HepG2 (cell line): ENCODE measurements around the gene S100A16. TPM values are rescaled to one million over a fixed set of nuclear protein-coding genes. Genes with fewer than 3 reads are reported as not detected.

Source experiments
- ATAC-seq: fragments of 200-7000 bp; cut with Tn5 transposase; 3 replicates; pipeline ENCODE4 v1.9.1; 2020; ENCODE audit warnings: mild to moderate bottlenecking, moderate library complexity
- BruUV-seq: library from RNA; stranded (reverse); fragments of 400-500 nt; replicated peaks from 2 replicates; lab custom pipeline; 2021; lab: Mats Ljungman, UMichigan
- CTCF ChIA-PET: fragments of 300-600 bp; formaldehyde crosslinking; extraction: SDS; loops from one replicate; lab custom pipeline; 2021; ENCODE audit warnings: low total read pairs, inconsistent platforms, low intra/inter-chr PET ratio; lab: Yijun Ruan, JAX
- POLR2A ChIA-PET: fragments of 350-600 bp; sonication (Branson Sonifier 250); formaldehyde crosslinking; loops from one replicate; lab custom pipeline; 2020; ENCODE audit warnings: antibody characterized with exemption, inconsistent platforms; lab: Yijun Ruan, JAX
- DNase-seq: peaks from one replicate; pipeline ENCODE4 v3.0.0-alpha.2; 2015; ENCODE audit warnings: low spot score
- FAIRE-seq: peaks from 3 replicates; lab custom pipeline; 2011; peaks lifted over from hg19 to GRCh38; lab: Jason Lieb, UNC
- H2AFZ ChIP-seq: one replicate; pipeline ENCODE4 v1.6.1; 2011; ENCODE audit warnings: low read length, inconsistent platforms
- H3K27ac ChIP-seq: fragments of 300-600 bp; 3 replicates; pipeline ENCODE4 v1.8.0; 2011; ENCODE audit warnings: mixed run types, mild to moderate bottlenecking, mixed read lengths, low read length, inconsistent platforms; ENCODE audit not compliant: insufficient read depth; ENCODE audit errors: extremely low read length
- H3K27me3 ChIP-seq, 2 experiments: fragments of 200-600 bp in 1 of 2; 2 replicates in 1 of 2; 3 replicates in 1 of 2; pipeline versions ENCODE4 v1.6.0 to v1.8.0; 2011; ENCODE audit warnings: low read length in 2 of 2, mild to moderate bottlenecking in 2 of 2, moderate library complexity in 2 of 2, inconsistent platforms in 1 of 2; ENCODE audit not compliant: insufficient read depth in 2 of 2, control insufficient read depth in 1 of 2
- H3K36me3 ChIP-seq, 2 experiments: fragments of 200-600 bp in 1 of 2; replicated peaks in 1 of 2; 2 replicates in 1 of 2; 3 replicates in 1 of 2; pipeline versions ENCODE4 v1.5.1 to v1.8.0; 2011; ENCODE audit warnings: low read length in 2 of 2, inconsistent platforms in 1 of 2; ENCODE audit not compliant: insufficient read depth in 2 of 2, control insufficient read depth in 1 of 2
- H3K4me1 ChIP-seq: 2 replicates; pipeline ENCODE4 v1.5.1; 2012; ENCODE audit warnings: low read length, inconsistent platforms; ENCODE audit not compliant: insufficient read depth
- H3K4me2 ChIP-seq: 2 replicates; pipeline ENCODE4 v1.6.0; 2011; ENCODE audit warnings: low read depth, low read length, inconsistent platforms
- H3K4me3 ChIP-seq, 3 experiments: fragments of 200-600 bp in 1 of 3; sonication (generic), shearing (Covaris generic) in 1 of 3; replicated peaks in 1 of 3; 2 replicates each; pipeline ENCODE4 v1.5.1; 2011 to 2016; ENCODE audit warnings: low read length in 3 of 3, inconsistent platforms in 2 of 3, low read depth in 2 of 3, mild to moderate bottlenecking in 2 of 3, control low read depth in 1 of 3, mixed read lengths in 1 of 3; ENCODE audit not compliant: insufficient read depth in 1 of 3
- H3K79me2 ChIP-seq: one replicate; pipeline ENCODE4 v1.6.1; 2011; ENCODE audit warnings: low read length, inconsistent platforms; ENCODE audit not compliant: insufficient read depth
- H3K9ac ChIP-seq: 2 replicates; pipeline ENCODE4 v1.6.0; 2011; ENCODE audit warnings: mild to moderate bottlenecking, low read depth, low read length, inconsistent platforms; ENCODE audit not compliant: insufficient read depth
- H3K9me3 ChIP-seq: 2 replicates; pipeline ENCODE4 v1.5.1; 2012; ENCODE audit warnings: mild to moderate bottlenecking, low read length
- H4K20me1 ChIP-seq: 2 replicates; pipeline ENCODE4 v1.6.0; 2011; ENCODE audit warnings: inconsistent platforms, mild to moderate bottlenecking, low read length, moderate library complexity; ENCODE audit not compliant: insufficient read depth
- ARNT ChIP-seq: fragments of 450-650 bp; IDR thresholded peaks from 2 replicates; pipeline ENCODE4 v1.6.1; 2017
- FOXK1 ChIP-seq: sonication (generic); formaldehyde crosslinking; IDR thresholded peaks from 2 replicates; pipeline ENCODE4 v1.4.0; 2020; ENCODE audit warnings: low read depth, missing genetic modification reagents, borderline replicate concordance
- MED8 ChIP-seq: sonication (generic); formaldehyde crosslinking; IDR thresholded peaks from 2 replicates; pipeline ENCODE4 v1.8.1; 2023; ENCODE audit warnings: mild to moderate bottlenecking, missing genetic modification reagents; ENCODE audit not compliant: insufficient replicate concordance
- NR2F2 ChIP-seq: IDR thresholded peaks from 2 replicates; pipeline ENCODE4 v1.6.1; 2012; ENCODE audit warnings: low read depth, inconsistent platforms, borderline replicate concordance
- ZNF282 ChIP-seq: fragments of 450-650 bp; IDR thresholded peaks from 2 replicates; pipeline ENCODE4 v1.6.1; 2018; ENCODE audit not compliant: partially characterized antibody
- ZNF496 ChIP-seq: sonication (generic); formaldehyde crosslinking; IDR thresholded peaks from 2 replicates; pipeline ENCODE4 v1.8.1; 2023; ENCODE audit warnings: mild to moderate bottlenecking, moderate library complexity, missing genetic modification reagents; ENCODE audit not compliant: insufficient replicate concordance
- ZNF562 ChIP-seq: sonication (generic); formaldehyde crosslinking; IDR thresholded peaks from 2 replicates; pipeline ENCODE4 v1.8.0; 2022; ENCODE audit warnings: missing genetic modification reagents, borderline replicate concordance
- ZNF788 ChIP-seq: sonication (generic); formaldehyde crosslinking; IDR thresholded peaks from 2 replicates; pipeline ENCODE4 v1.5.0; 2020; ENCODE audit warnings: mild to moderate bottlenecking, missing genetic modification reagents, borderline replicate concordance
- WGBS: methylation state at CpG from one replicate; pipeline ENCODE4 v1.1.6; 2017; ENCODE audit warnings: low lambda C conversion rate; 5-methylcytosine and 5-hydroxymethylcytosine counted together
- in situ Hi-C: cut with HindIII; loops from 2 replicates; pipeline ENCODE4 v1.10.0; 2017; ENCODE audit warnings: low pct_unique_long_range_greater_than_20kb; ENCODE audit not compliant: extremely low pct_ligation_motif_present
- intact Hi-C: fragments of 100-400 bp; cut with micrococcal nuclease; formaldehyde crosslinking; loops from one replicate; pipeline ENCODE4 v1.10.0; 2022; ENCODE audit not compliant: unreplicated experiment
- polyA plus RNA-seq, 8 experiments: library from polyadenylated mRNA; depleted of rRNA in 3 of 8; stranded (reverse) in 7 of 8; unstranded in 1 of 8; fragments of >200 nt; fragmentation: Illumina TruSeq in 4 of 8; extraction: Trizol in 4 of 8; gene quantifications; 2 replicates each; pipeline versions ENCODE4 v1.2.1 to v1.2.3, GENCODE V29; 2011 to 2016; ENCODE audit warnings: low read depth in 4 of 8, missing spikeins in 1 of 8, mixed read lengths in 1 of 8; ENCODE audit not compliant: insufficient read depth in 1 of 8
- total RNA-seq, 5 experiments: library from RNA; depleted of rRNA; stranded (reverse); fragments of >200 nt; fragmentation: Illumina TruSeq; extraction: Trizol; gene quantifications; 2 replicates each; pipeline ENCODE4 v1.2.3, GENCODE V29; 2016; ENCODE audit warnings: low read depth in 1 of 5
- TF ChIP-seq, protein P1 (sequence below): sonication (generic); formaldehyde crosslinking; IDR thresholded peaks from 2 replicates; pipeline ENCODE4 v1.8.0; 2022; ENCODE audit warnings: mild to moderate bottlenecking, missing genetic modification reagents

Gene S100A16
- total and polyA plus RNA-seq, 2 of the 13 experiments (the other 11 are each of a cell fraction or from before 2014, with no cell fraction given), result 46.0 to 195 TPM

DNA sequence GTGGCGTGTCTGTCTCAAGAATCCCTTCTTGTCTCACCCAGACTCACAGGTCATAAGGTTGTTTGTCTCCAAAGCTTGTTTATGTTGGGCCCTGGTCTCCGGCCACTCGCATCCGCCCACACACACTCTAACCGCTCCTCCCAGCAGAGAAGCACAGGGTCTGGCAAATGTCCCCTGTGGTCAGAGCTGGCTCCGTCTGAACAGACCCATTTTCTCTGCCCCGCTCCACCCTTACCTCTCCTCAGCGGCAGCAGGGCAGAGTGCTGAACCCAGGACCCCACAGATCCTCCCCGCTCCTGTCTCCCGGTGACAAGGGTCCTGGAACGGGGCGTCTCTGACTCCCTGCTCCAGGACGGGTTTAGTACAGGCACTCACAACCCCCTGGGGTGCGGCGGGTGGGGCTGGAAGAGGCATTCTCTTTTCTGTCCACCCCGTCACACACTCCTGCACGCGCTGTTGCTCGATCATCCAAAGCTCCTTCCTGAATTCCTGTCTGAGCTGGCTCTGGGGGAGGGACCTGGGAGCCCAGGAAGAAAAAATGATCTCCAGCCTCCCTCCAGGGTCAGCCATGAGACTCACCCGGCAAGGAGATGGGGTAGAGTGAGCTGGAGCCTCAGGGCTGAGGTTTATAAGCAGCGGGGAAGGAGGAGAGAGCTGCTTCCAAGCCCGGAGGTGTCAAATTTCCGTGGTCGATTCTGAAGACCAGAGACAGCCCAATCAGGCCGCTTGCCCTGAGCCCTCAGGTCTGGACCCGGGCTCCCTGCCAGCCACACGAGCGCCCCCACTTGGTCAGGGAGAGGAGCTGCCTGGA is 14.2 kb upstream of the S100A16 start, which contains the start of gene S100A13 (continued):
- TF ChIP-seq ZNF496 (CRISPR knock-in tag) (no peak), ZNF562 (CRISPR knock-in tag) (no peak), ZNF282 (no peak), ARNT (no peak), NR2F2 (no peak), FOXK1 (CRISPR knock-in tag) (no peak)
- TF ChIP-seq, protein P1, sequence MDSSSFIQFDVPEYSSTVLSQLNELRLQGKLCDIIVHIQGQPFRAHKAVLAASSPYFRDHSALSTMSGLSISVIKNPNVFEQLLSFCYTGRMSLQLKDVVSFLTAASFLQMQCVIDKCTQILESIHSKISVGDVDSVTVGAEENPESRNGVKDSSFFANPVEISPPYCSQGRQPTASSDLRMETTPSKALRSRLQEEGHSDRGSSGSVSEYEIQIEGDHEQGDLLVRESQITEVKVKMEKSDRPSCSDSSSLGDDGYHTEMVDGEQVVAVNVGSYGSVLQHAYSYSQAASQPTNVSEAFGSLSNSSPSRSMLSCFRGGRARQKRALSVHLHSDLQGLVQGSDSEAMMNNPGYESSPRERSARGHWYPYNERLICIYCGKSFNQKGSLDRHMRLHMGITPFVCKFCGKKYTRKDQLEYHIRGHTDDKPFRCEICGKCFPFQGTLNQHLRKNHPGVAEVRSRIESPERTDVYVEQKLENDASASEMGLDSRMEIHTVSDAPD (CRISPR knock-in tag), result no peak
- TF ChIP-seq, all 625 proteins: peak for 136

DNA sequence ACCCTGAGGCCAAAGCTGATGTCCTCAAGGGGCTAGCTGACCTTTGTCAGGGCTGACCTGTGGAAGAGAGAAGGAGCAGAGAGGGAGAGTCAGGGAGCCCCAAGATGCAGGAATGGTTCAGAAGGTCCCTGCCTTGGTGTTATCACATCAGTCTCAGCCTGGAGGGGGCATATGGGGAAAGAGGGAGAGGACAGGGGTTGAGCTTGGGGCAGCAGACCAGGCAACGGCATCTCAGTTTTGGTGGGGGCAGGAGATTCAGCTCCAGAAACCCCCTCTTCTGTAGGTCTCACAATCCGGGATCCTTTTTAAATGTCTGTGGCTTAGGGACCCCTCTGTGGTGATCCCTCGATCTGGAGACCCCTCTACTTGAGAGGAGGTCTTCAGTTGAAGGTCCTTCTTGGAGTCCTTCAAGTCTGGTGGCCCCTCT is 13.6 kb upstream of the S100A16 start:
- no peaks in the 10 kb centered on the region for H4K20me1 ChIP-seq
- POLR2A ChIA-PET, result interaction anchor here (0.9 to 15.2 kb wide), 17 partner anchors 8 to 143 kb away, joined by 3 to 390 read pairs (median 8); partner anchors contain the start of genes INTS3, S100A14, S100A16 and S100A6
- WGBS, result no CpG with 5 or more reads among the region's 3 CpGs
- peaks cover 49% of the 10 kb centered on the region for H3K4me1 ChIP-seq
- in situ Hi-C loops, result loop anchor here (5.0 kb wide), 2 partner anchors 54 to 119 kb away; no protein-coding TSS in a partner anchor
- intact Hi-C loops, result loop anchor here (2.0 to 5.0 kb wide), 2 partner anchors 18 to 114 kb away; no protein-coding TSS in a partner anchor
- 0 out of 2 replicates have a peak, but pooled peaks have one; percentile 24 for TF ChIP-seq ZNF788
- no peak for TF ChIP-seq MED8 (CRISPR knock-in tag)
- TF ChIP-seq, all 625 proteins: peak for 1
- H3K4me3 ChIP-seq, result peak overlapping the region; percentile 63 to 84 (median 74)
- CTCF ChIA-PET, result interaction anchor here (2.0 kb wide), 1 partner anchor 54 kb away, joined by 18 read pairs; no protein-coding TSS in a partner anchor
- peak overlapping the region; percentile 91 for H3K4me2 ChIP-seq
- peaks cover 34% of the 10 kb centered on the region for H3K79me2 ChIP-seq
- no peak for DNase-seq
- no peaks in the 10 kb centered on the region for H3K27me3 ChIP-seq
- no peak for FAIRE-seq
- no TSS peak for BruUV-seq
- H3K9me3 ChIP-seq, result no peaks in the 10 kb centered on the region
- peak overlapping the region; percentile 78 for H3K9ac ChIP-seq
- peak overlapping the region; percentile 75 for H3K27ac ChIP-seq
- H2AFZ ChIP-seq, result no peak overlapping the region
- peaks cover 2 to 3% of the 10 kb centered on the region in 2 experiments; a peak in 2 of 5 replicates for H3K36me3 ChIP-seq
- ATAC-seq, result no peak
